B cell (primary cell): ENCODE data around the gene GIPC3. TPM values are rescaled to one million over a fixed set of nuclear protein-coding genes. Genes with fewer than 3 reads are reported as not detected.

Source experiments
- ATAC-seq: fragments of 200-7000 bp; cut with Tn5 transposase; one replicate; pipeline ENCODE4 v1.10.0; 2021; ENCODE audit warnings: low read depth, mild to moderate bottlenecking, moderate number of reproducible peaks, moderate library complexity
- CTCF ChIA-PET: fragments of 350-600 bp; sonication (Branson Sonifier 250); formaldehyde crosslinking; loops from one replicate; lab custom pipeline; 2021; ENCODE audit warnings: antibody characterized with exemption, inconsistent platforms; lab: Charles Lee
- POLR2A ChIA-PET: fragments of 350-600 bp; sonication (Branson Sonifier 250); formaldehyde crosslinking; loops from one replicate; lab custom pipeline; 2021; ENCODE audit warnings: antibody characterized with exemption; lab: Charles Lee
- DNase-seq: peaks from one replicate; pipeline ENCODE4 v3.0.0; 2013
- H2AFZ ChIP-seq: 2 replicates; pipeline ENCODE4 v1.6.1; 2012; ENCODE audit warnings: mild to moderate bottlenecking, low read depth, low read length; ENCODE audit not compliant: insufficient read depth, poor library complexity, severe bottlenecking
- H3K27ac ChIP-seq, 2 donors: 1 replicate in 1 of 2; 2 replicates in 1 of 2; pipeline ENCODE4 v1.5.1; 2012 to 2013; ENCODE audit warnings: low read length in 2 of 2, mild to moderate bottlenecking in 2 of 2, moderate library complexity in 1 of 2
- H3K27me3 ChIP-seq, 4 experiments: fragments of 200-600 bp in 1 of 4; sonication (generic) in 1 of 4; replicated peaks in 1 of 4; 1 replicate in 2 of 4; 2 replicates in 2 of 4; pipeline versions ENCODE4 v1.6.1 to v1.7.0; 2013 to 2016; ENCODE audit warnings: low read length in 3 of 4, mild to moderate bottlenecking in 2 of 4, mixed read lengths in 1 of 4, moderate library complexity in 1 of 4; ENCODE audit not compliant: insufficient read depth in 4 of 4, control insufficient read depth in 3 of 4; ENCODE audit errors: control extremely low read depth in 1 of 4
- H3K36me3 ChIP-seq, 2 experiments: replicated peaks in 1 of 2; 1 replicate in 1 of 2; 2 replicates in 1 of 2; pipeline versions ENCODE4 v1.6.1 to v1.7.1; 2013; ENCODE audit warnings: low read length in 1 of 2; ENCODE audit not compliant: insufficient read depth in 2 of 2, control insufficient read depth in 1 of 2; ENCODE audit errors: control extremely low read depth in 1 of 2, extremely low read depth in 1 of 2
- H3K4me1 ChIP-seq, 2 donors: fragments of 200-600 bp in 1 of 2; sonication (generic) in 1 of 2; 1 replicate in 1 of 2; 2 replicates in 1 of 2; pipeline versions ENCODE4 v1.5.1 to v1.6.1; 2013 to 2017; ENCODE audit warnings: low read length in 2 of 2; ENCODE audit not compliant: control insufficient read depth in 2 of 2, insufficient read depth in 2 of 2
- H3K4me2 ChIP-seq: replicated peaks from 2 replicates; pipeline ENCODE3; 2012; ENCODE audit warnings: mild to moderate bottlenecking, low read depth, low read length; ENCODE audit not compliant: poor library complexity, severe bottlenecking
- H3K4me3 ChIP-seq, 5 experiments: fragments of 200-600 bp in 1 of 5; sonication (generic) in 1 of 5; 1 replicate in 3 of 5; 2 replicates in 2 of 5; pipeline versions ENCODE4 v1.5.1 to v1.7.0; 2011 to 2016; ENCODE audit warnings: low read length in 4 of 5, mild to moderate bottlenecking in 4 of 5, low read depth in 2 of 5, control low read depth in 1 of 5, moderate library complexity in 1 of 5; ENCODE audit not compliant: insufficient read depth in 1 of 5; ENCODE audit errors: control extremely low read depth in 1 of 5, extremely low read depth in 1 of 5
- H3K79me2 ChIP-seq: fragments of 200-600 bp; sonication (generic); one replicate; pipeline ENCODE4 v1.6.0; 2016; ENCODE audit warnings: low read length; ENCODE audit not compliant: control insufficient read depth, insufficient read depth
- H3K9ac ChIP-seq: fragments of 200-600 bp; sonication (generic); 2 replicates; pipeline ENCODE4 v1.6.1; 2017; ENCODE audit warnings: mild to moderate bottlenecking, low read length, moderate library complexity
- H3K9me3 ChIP-seq, 3 donors: one replicate each; pipeline versions ENCODE4 v1.6.1 to v1.7.1; 2013; ENCODE audit warnings: low read length in 2 of 3; ENCODE audit not compliant: control insufficient read depth in 2 of 3, insufficient read depth in 1 of 3; ENCODE audit errors: control extremely low read depth in 1 of 3
- H4K20me1 ChIP-seq: 2 replicates; pipeline ENCODE4 v1.6.0; 2012; ENCODE audit warnings: mild to moderate bottlenecking, low read length; ENCODE audit not compliant: insufficient read depth, control insufficient read depth, poor library complexity, severe bottlenecking
- H3K27ac Mint-ChIP-seq: one replicate; pipeline ENCODE4 v1.8.0; 2021; ENCODE audit warnings: mixed read lengths
- H3K27me3 Mint-ChIP-seq: one replicate; pipeline ENCODE4 v1.8.0; 2021; ENCODE audit warnings: mixed read lengths
- H3K4me1 Mint-ChIP-seq: one replicate; pipeline ENCODE4 v1.8.0; 2021; ENCODE audit warnings: mixed read lengths
- H3K4me3 Mint-ChIP-seq: one replicate; pipeline ENCODE4 v1.8.0; 2021; ENCODE audit warnings: mixed read lengths
- H3K9me3 Mint-ChIP-seq: one replicate; pipeline ENCODE4 v1.8.0; 2022; ENCODE audit warnings: mixed read lengths; ENCODE audit not compliant: insufficient read depth
- CTCF ChIP-seq: fragments of 200-600 bp; IDR thresholded peaks from one replicate; pipeline ENCODE4 v1.8.0; 2022; ENCODE audit warnings: antibody characterized with exemption, mild to moderate bottlenecking
- EZH2 ChIP-seq: IDR thresholded peaks from 2 replicates; pipeline ENCODE4 v1.6.1; 2012; ENCODE audit warnings: borderline replicate concordance, low read depth, mild to moderate bottlenecking, moderate library complexity, low read length; ENCODE audit not compliant: insufficient read depth, poor library complexity, severe bottlenecking
- WGBS: methylation state at CpG from one replicate; pipeline ENCODE4 v1.1.5; 2013; ENCODE audit warnings: missing lambda C conversion rate; ENCODE audit not compliant: insufficient coverage; 5-methylcytosine and 5-hydroxymethylcytosine counted together
- intact Hi-C: fragments of 100-400 bp; cut with micrococcal nuclease; formaldehyde crosslinking; loops from one replicate; pipeline ENCODE4 v1.10.0; 2022
- polyA plus RNA-seq: library from polyadenylated mRNA; depleted of rRNA; stranded (reverse); fragments of >200 nt; gene quantifications from 2 replicates; pipeline ENCODE4 v1.2.3, GENCODE V29; 2012
- total RNA-seq, 2 donors: library from RNA; stranded (reverse); fragments of 120-200 nt in 1 of 2; gene quantifications; 1 replicate in 1 of 2; 2 replicates in 1 of 2; pipeline versions ENCODE4 v1.2.3 to v1.2.4, GENCODE V29; 2013 to 2022

Gene GIPC3
- total and polyA plus RNA-seq, 2 donors (not counting 1 experiment from before 2014, with no cell fraction given) = 0.47 to 0.48 TPM

- peaks cover 11 to 13% of the 10 kb centered on the region in 2 donors for H3K4me1 ChIP-seq
- WGBS = 89% methylated on average over 14 of the region's 14 CpGs
- H4K20me1 ChIP-seq = peaks cover 56% of the 10 kb centered on the region
- no peak overlapping the region for H3K4me3 Mint-ChIP-seq
- H3K27me3 Mint-ChIP-seq = no peaks in the 10 kb centered on the region
- POLR2A ChIA-PET = interaction anchor here (0.6 kb wide), 1 partner anchor 15 kb away, joined by 5 read pairs; no protein-coding TSS in a partner anchor
- H3K36me3 ChIP-seq = peaks cover 0 to 39% of the 10 kb centered on the region in 2 experiments
- peaks cover 25% of the 10 kb centered on the region for H3K4me1 Mint-ChIP-seq
- CTCF ChIA-PET = interaction anchor here (1.0 to 5.4 kb wide), 2 partner anchors 8 to 69 kb away, joined by 3 to 47 read pairs; partner anchors contain the start of gene MFSD12
- DNase-seq (no peak), ATAC-seq (no peak)
- H3K79me2 ChIP-seq = peaks cover 33% of the 10 kb centered on the region
- no peak overlapping the region for H3K4me2 ChIP-seq
- no peak overlapping the region for H2AFZ ChIP-seq
- H3K9me3 ChIP-seq = no peaks in the 10 kb centered on the region
- intact Hi-C loops = no loop called here
- H3K4me3 ChIP-seq = no peak overlapping the region
- no peak overlapping the region for H3K27ac Mint-ChIP-seq
- H3K27ac ChIP-seq = no peak overlapping the region
- H3K9me3 Mint-ChIP-seq = no peaks in the 10 kb centered on the region
- H3K9ac ChIP-seq = no peak overlapping the region
- no peaks in the 10 kb centered on the region for H3K27me3 ChIP-seq
- TF ChIP-seq EZH2 = no peak
- TF ChIP-seq CTCF = no peak
Observed at GRCh38 chr19:3548606-3549005, 36.7 kb upstream of the GIPC3 start.

- Histone ChIP-seq H3K36me3 (peaks cover 0 to 33% of the 10 kb centered on the region in 2 experiments), H2AFZ (no peak overlapping the region), H3K9ac (no peak overlapping the region), H3K27me3 (no peaks in the 10 kb centered on the region), H3K4me3 (no peak overlapping the region), H3K4me1 (peaks cover 19 to 25% of the 10 kb centered on the region in 2 donors), H3K27ac (no peak overlapping the region), H3K79me2 (peaks cover 42% of the 10 kb centered on the region), H3K9me3 (no peaks in the 10 kb centered on the region), H4K20me1 (peaks cover 49% of the 10 kb centered on the region), H3K4me2 (no peak overlapping the region)
- ChIA-PET POLR2A (no interaction called here), CTCF (interaction anchor here (5.4 kb wide), 1 partner anchor 68 kb away, joined by 47 read pairs; no protein-coding TSS in a partner anchor)
- no peaks in the 10 kb centered on the region for H3K9me3 Mint-ChIP-seq
- H3K27me3 Mint-ChIP-seq = no peaks in the 10 kb centered on the region
- H3K4me1 Mint-ChIP-seq = peaks cover 33% of the 10 kb centered on the region
- ATAC-seq (no peak), DNase-seq (no peak)
- intact Hi-C loops = loop anchor here (5.0 kb wide), 1 partner anchor 33 kb away; no protein-coding TSS in a partner anchor
- peak overlapping the region; percentile 46 for H3K27ac Mint-ChIP-seq
- no peak for TF ChIP-seq EZH2
- TF ChIP-seq CTCF = no peak
- no peak overlapping the region for H3K4me3 Mint-ChIP-seq
- 97% methylated on average over 7 of the region's 10 CpGs for WGBS
Observed at GRCh38 chr19:3549816-3550215, 35.5 kb upstream of the GIPC3 start.
